Uterus (tissue), 2 donors: Measurements from ENCODE around the gene CTDSPL.

Experiments used
- POLR2A ChIP-seq, 2 donors: fragments of 450-650 bp; IDR thresholded peaks; one replicate each; pipeline ENCODE4 v1.6.1; 2016; ENCODE audit warnings: antibody characterized with exemption in 2 of 2, mild to moderate bottlenecking in 1 of 2, moderate library complexity in 1 of 2
- TF ChIP-seq, protein P1 (sequence below), 4 experiments: fragments of 200-600 bp in 2 of 4; fragments of 450-650 bp in 2 of 4; sonication (generic) in 2 of 4; IDR thresholded peaks; one replicate each; pipeline ENCODE4 v1.5.1; 2016 to 2019; ENCODE audit warnings: antibody characterized with exemption in 4 of 4, mild to moderate bottlenecking in 2 of 4, moderate library complexity in 1 of 4

GRCh38 chr3:37942646-37943045, 81.0 kb downstream of the CTDSPL start:
- TF ChIP-seq, protein P1, sequence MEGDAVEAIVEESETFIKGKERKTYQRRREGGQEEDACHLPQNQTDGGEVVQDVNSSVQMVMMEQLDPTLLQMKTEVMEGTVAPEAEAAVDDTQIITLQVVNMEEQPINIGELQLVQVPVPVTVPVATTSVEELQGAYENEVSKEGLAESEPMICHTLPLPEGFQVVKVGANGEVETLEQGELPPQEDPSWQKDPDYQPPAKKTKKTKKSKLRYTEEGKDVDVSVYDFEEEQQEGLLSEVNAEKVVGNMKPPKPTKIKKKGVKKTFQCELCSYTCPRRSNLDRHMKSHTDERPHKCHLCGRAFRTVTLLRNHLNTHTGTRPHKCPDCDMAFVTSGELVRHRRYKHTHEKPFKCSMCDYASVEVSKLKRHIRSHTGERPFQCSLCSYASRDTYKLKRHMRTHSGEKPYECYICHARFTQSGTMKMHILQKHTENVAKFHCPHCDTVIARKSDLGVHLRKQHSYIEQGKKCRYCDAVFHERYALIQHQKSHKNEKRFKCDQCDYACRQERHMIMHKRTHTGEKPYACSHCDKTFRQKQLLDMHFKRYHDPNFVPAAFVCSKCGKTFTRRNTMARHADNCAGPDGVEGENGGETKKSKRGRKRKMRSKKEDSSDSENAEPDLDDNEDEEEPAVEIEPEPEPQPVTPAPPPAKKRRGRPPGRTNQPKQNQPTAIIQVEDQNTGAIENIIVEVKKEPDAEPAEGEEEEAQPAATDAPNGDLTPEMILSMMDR (IDR thresholded peaks at IDR 0.05): no peak
- TF ChIP-seq POLR2A (IDR thresholded peaks at IDR 0.05): no peak
